IPS DF 19.7 (cell line): ENCODE measurements around the gene RAI14.
"Not testable (repeated sequence)": the region's sequence is repeated elsewhere in the genome, so short reads cannot be mapped to it uniquely, and the experiment has no call there.

Experiments
- DNase-seq: peaks from one replicate; pipeline ENCODE4 v3.0.0-alpha.2; 2013; ENCODE audit warnings: low read depth, low spot score

RAI14 gene

DNA sequence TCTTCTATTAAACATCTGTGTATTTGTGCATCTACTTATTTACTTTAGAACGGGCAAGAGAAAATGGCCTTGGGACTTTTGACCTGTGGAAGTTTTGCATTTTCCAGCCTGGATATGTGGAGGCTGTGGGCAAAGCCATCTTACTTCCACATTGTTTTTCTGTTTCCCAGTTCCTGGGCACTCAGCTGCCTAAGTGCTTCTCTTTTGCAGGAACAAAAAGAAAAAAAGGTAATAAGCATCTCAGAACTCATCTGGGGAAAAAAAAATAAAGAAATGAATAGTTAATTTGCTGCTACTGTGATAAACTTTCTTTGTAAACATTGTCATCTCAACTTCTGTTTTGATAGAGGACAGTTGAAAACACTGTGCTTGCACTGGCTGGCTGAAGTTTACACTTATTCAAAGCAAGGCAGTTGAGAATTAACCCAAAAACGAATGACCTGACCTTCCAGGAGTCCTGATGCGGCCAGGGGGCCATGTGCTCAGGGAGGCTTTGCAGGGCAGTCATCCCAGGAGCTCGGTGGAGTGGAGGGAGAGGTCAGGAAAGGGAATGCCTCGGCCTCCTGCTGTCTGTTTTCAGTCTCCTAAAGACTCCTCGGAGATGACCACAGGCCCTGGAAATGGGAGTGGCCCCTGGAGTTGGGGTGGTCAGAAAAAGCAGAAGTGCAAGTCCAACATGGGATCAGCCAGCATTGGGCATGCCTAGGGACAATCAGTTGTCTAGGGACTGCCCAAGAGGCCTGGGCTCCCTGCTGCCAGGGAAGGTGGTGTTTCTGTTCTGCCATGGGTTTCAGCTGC lies 75.5 kb downstream of the RAI14 start:
- no peak for DNase-seq

DNA sequence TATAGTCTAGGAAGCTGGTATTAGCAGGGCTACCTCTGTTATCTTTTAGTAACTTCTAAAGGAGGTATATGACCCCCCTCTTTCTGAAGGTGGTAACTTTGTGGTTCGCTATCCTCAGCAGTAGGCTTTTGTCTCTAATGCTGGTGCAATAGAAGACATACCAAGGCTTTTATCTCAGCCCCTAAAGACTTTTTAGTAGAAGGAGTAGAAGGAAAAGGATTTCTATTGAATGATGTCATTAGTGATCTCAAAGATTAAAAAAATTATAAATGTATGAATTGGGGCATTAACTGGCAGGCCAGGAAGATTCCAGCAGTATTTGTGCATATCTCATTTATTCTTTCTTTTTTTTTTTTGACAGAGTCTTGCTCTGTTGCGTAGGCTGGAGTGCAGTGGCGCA lies 78.2 kb downstream of the RAI14 start:
- no peak for DNase-seq

DNA sequence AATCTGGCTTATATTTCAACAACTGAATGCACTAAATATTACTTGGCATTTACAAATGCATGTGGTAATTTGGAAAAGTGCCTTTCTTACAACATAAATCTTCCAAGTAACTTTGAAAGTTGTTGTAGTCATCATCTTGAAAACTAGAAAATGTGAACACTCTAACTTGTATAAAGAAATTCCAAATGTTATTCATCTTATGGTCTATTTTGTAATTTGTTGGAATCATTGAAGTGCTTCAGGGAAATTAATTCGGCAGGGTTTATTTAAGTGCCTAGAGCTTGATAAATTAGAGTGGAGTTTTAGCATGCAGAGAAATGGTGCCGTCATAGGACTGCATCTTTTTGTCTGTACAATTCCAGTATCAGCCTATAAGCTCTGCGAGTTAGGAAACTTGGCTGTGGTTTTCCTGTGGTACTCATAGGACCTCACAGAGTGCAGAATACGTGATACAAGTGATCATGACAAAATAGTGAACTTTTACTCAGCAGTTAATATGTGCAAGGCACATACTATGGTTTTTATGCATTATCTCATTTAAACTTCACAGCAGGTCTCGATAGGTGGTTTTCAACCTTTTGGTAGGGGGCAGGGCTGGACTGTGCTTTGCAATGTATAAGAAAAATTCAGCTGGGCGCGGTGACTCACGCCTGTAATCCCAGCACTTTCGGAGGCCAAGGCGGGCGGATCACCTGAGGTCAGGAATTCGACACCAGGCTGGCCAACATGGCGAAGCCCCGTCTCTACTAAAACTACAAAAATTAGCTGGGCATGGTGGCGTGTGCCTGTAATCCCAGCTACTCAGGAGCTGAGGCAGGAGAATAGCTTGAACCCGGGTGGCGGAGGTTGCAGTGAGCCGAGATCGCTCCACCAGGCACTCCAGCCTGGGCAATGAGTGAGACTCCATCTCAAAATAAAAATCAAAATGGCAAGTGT lies 79.6 kb downstream of the RAI14 start:
- no peak for DNase-seq

DNA sequence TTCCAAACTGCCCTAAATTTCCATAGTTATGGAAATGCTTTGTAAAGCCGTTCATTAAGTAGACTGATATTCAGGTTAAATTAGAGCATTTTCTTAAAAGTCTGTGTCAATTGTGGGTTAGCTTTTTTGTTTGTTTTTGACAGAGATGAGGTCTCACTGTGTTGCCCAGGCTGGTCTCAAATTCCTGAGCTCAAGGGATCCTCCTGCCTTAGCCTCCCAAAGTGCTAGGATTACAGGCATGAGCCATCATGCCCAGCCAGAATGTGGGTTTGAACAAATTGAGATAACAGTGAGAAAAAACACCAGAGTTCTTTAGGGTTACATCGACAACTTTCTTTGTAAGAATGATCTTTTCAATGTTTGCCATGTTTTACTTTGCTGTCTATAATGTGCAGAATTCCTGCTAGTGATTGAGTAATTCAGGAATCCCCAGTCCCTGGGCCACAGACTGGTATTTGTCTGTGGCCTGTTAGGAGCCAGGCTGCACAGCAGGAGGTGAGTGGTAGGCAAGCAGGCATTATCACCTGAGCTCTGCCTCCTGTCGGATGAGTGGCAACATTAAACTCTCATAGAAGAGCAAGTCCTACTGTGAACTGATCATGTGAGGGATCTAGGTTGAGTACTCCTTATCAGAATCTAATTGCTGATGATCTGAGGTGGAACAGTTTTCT lies 80.5 kb downstream of the RAI14 start:
- DNase-seq = peak; percentile 48

DNA sequence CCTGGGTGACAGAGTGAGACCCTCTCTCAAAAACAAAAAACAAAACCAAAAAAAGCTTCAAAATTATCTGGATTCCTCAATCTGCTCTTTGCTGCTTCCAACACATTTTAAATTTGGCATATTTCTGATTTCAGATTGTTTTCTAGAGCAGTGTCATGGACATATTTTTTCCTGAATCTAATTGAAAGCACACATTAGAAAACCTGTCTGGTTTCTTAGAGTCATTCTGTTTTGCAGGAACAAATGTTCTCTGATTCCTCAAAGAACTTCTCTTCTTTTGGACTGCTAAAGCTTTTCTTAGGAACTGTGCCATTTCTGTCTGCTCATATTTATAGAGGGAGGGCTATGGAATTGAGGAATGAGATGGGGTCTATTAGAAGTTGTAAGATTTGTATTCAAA lies 81.6 kb downstream of the RAI14 start:
- DNase-seq = no peak

DNA sequence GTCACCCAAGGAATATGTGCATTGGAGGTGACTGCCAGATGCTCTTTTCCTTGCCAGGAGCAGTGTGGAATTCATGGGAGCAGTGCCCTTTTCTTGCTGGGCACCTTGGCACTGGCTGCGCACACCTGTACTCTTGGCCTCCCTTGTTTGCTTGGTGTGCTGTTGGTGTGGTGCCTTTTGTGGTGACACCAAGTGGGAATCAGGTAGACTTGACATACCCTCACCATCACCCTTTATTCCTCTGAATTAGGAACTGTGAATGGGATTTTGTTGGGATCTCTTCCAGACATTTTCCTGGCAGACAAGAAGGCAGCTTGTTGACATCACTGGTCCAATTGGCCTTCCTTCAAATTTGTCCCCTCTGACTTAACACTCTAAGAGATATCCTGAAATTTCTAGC lies 82.3 kb downstream of the RAI14 start:
- DNase-seq = no peak

DNA sequence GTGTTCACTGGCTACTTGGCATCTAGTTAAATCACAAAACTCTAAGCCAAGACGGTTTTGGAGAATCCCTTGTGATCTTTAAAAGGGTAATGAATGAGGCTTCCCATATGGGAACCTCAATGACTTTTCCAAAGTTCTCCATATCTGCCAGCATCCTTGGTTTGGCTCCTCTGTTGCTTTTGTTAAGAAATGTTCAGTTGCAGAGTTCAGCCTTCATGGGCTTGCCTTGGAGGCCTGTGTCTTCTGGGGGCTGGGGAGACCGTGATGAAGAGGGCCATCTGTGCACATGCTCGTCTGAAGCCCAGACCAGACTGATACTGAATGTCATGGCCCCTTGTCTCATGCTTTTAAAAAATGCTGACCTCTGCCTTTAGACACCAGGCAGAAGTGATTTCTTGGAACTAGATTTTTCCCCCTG lies 84.3 kb downstream of the RAI14 start:
- DNase-seq = no peak

DNA sequence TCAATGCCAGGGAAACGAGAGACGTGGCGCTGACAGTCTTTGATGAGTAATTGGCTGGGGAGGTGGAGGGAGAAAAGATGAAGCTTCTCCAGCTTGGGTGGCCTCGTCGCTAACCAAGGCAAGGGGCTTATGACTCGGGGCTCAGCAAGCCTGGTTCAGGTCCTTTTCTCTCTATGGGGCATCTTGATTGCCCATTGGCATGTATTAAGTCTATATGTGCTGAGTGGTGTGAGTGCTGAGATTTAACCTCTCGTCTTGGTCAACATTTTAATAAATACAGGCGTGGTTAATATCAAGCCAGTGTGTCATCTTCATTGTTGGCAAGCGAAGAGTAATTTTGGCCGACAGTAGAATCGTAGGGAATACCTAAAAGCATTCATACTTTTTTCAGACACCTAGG lies 85.9 kb downstream of the RAI14 start:
- DNase-seq = no peak

DNA sequence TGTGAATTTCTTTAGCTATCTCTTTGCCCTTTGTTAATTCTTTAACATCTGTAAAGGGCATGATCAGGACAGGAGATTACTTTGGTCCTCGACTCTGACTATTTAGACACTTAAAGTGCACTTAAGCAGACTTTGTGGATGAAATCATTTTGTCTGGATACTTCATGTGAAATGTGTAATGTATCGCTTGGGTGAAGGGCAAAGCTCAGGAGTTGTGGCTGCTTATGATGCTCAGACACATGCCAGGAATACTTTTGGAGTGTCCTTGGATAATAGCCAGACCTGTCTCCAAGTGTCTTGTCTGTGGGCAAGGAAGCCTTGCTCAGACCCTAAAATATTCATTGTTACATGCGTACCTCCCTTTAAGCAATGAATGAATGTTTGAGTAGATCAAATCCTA lies 87.8 kb downstream of the RAI14 start:
- no peak for DNase-seq

DNA sequence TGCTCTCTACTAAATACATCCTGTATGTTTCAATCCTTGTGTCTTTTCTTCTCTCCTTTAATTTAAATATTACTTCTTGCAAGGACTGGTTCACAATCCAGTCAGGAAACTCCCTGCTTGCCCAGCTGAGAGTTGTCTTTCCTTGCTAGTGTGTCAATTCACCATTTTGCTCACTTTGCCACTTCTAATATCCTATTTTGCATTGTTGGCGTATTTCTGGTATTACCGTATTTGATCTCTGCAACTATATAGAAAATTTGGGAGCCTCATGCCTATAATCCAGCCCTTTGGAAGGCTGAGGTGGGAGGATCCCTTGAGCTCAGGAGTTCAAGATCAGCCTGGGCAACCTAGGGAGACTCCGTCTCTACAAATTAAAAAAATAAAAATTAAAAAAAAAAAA lies 92.3 kb downstream of the RAI14 start:
- no peak for DNase-seq

DNA sequence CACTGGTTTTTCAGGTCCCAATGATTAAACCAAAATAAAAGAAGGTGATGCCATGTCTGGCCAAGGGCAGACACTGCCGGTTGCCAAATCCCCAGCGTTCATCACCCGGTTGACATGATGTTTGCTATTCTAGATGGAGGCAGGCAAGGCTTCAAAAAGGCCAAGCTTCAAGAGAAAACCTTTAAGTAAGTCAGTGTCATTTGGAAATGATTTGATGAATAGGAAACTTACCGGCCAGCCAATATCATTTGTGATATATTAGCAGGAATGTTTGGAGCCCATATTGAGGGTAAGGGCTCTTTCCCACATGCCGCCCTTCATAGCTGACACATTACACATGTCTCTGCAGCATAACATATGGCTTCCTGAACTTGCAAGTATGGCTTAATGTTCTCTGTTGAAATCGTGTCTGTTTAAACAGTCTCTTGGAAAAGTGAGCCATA lies 93.3 kb downstream of the RAI14 start:
- no peak for DNase-seq

DNA sequence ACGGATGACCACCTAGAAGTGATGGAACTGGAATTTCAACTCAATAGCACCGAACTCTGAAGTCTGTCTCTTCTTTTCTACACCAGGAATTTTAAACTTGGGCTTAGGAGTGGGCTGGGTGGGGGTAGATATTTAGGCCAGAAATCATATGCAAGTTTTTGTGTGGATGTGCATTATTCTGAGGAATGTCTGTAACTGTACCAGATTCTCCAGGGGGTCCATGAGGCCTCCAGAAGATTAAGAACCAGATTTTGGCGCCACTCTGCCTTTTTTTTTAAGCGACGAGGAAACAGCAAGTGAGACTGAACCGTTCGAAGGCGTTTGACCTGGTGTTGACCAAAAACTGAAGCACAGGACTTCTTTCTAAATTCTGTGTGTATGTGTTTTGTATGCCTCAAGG lies 94.1 kb downstream of the RAI14 start:
- no peak for DNase-seq

DNA sequence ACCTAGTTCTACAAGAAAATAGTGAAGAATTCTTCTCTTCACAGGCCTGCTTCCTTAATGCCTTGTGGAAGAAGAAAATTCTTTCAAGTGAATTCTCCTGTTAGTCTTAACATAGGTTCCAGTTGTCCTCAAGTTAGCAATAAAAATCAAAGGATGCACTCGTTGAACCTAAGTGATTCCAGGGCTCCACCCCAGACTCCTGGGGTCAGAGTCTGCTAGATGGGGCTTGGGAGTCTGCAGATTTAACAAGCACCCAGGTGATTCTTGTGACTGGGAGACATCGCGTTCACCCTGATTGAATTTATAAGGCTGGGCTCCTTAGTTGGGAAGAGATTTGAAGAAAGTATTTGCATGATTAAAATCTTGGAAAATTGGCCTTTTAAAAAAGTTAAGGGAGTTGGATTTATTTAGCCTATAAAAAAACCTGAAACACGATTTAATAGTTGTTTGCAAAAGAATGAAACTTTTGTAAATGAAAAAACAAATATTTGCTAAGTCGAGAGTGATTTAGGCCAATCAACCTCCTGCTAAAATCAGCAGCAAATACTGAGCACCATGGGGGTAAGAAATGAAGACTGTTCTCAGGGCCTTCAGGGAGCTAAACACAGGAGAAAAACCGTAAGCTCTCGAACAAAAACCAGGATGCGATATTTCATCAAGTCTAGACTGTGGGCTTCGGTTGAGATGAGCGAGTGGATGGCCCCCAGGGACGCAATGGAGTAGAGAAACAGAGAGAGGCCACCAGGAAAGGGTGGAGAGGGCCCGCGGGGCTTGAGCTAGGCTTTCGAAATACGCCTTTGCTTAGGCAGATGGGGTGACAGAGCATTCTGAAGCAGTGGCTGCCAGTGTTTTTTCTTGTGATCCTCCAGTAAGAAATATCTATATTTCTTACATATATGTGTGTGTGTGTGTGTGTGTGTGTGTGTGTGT lies 95.9 kb downstream of the RAI14 start:
- DNase-seq = no peak

DNA sequence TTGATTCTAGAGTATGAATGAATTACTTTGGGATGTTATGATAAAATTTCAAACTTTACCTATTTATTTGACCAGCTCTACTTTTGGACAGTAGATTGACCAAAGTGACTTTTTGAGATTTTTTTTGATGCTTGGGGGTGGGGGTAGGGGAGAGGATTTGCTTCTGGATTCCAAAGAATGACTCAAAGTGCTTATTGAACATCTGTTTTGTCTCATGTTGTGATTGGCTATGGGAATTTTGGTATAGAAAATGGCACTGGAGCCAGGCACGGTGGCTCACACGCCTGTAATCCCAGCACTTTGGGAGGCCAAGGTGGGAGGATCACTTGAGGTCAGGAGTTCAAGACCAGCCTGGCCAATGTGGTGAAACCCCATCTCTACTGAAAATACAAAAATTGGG lies 97.1 kb downstream of the RAI14 start:
- DNase-seq = not testable (repeated sequence)

DNA sequence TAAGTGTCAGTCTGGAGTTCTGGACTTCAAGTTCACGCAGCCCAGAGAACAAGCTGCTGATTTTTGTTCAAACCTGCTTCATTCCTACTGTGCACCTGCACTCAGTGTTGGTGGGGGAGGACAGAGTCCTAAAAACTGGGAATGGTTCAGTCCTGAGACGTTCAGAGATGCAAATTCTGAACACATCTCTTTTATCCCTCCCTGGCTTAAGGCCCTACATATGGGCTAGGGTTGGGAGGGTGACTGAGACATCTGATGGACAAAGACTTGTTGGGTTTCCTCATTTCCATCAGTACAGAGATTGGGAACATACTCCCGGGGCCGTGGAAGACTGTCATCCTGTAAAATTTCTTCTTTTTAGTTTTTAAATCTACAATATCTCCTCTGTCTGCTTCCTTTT lies 99.8 kb downstream of the RAI14 start:
- DNase-seq = no peak

DNA sequence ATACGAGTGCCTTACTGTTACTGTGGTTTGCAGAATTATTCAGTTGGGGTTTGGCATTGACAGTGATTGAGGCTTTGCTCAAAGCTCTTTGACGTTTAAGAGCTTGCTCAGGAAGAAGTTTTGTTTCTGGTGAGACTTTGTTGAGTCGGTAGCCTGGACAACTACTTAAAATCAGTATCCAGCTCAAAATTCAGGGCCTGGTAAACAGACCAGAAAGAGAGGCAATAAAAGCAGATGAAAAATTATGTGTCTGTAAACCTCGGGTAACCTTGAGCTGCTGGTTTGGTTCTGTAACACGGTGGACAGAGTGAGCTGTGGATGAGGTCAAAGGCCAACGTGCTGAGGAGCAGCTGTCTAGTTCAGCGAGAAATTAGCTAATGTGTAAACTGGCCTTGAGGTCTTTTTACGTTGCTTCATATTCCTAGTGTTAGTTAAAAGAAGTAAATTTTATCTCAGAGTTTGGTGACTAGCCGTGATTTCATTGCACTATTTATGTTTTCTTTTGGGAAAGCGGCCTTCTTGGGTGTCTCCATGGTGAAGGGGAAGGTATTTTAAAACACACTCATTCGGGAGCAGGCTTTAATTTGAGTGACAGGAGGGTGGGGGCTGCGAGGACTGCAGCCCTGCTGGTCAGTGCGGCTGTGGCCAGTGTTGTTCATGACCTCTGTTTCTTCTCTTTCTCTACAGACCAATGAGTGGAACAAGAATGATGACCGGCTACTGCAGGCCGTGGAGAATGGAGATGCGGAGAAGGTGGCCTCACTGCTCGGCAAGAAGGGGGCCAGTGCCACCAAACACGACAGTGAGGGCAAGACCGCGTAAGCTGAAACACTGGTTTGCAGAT lies 100.9 kb downstream of the RAI14 start:
- no peak for DNase-seq

DNA sequence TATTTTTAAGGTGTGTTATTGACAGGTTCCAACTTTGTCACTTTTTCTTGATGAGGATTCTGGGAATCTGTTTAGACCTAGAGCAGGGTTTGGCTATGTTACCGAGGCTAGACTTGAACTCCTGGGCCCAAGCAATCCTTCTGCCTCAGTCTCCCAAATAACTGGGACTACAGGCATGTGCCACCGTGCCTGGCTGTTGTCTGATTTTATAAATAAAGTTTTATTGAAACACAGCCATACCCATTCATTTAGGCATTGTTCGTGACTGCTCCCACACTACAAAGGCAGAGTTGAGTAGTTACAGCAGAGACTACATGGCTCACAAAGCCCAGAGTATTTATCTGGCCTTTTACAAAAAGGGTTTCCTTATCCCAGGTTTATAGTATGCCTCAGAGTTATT lies 102.4 kb downstream of the RAI14 start:
- DNase-seq = no peak

DNA sequence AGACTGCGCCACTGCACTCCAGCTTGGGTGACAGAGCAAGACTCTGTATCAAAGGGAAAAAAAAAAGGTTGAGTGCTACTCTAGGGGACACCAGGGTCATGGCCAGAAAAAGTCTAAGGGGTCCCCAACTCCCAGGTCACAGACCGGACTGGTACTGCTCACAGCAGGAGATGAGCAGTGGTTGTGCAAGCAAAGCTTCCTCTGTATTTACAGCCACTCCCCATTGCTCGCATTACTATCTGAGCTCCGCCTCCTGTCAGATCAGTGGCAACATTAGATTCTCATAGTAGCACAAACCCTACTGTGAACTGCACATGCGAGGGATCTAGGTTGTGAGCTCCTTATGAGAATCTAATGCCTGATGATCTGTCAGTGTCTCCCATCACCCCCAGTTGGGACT lies 103.1 kb downstream of the RAI14 start:
- not testable (repeated sequence) for DNase-seq

DNA sequence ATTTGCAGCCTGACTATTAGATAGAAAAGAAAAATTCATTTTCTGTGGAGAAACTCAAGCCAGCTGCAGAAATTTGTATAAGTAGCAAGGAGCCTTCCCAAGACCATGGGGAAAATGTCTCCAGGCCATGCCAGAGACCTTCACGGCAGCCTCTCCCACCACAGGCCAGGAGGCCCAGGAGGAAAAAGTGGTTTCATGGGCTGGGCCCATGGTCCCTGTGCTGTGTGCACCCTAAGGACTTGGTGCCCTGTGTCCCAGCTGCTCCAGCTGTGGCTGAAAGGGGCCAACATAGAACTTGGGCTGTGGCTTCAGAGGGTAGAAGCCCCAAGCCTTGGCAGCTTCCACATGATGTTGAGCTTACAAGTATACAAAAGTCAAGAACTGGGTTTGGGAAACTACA lies 109.5 kb downstream of the RAI14 start:
- no peak for DNase-seq

DNA sequence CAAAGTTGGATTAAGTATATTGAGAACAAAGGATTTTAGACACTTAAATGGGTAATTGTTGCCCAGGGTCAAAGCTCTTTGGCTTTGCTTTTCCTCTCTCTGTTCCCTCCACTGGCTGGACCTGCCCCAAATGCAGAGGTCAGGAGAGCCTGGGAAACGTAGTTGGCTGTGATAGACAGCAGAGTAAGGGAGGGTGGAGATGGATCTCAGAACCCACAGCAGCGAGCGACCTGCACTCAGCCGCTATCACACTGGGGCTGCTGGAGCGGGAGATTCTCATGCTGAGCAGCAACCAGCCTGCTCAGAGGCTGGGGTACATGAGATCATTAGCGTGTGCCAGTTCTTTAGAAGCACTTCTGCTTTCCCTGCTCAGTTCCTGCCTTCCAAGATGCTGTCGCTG lies 111.1 kb downstream of the RAI14 start:
- no peak for DNase-seq
